KMS-11 (cell line): Measurements from ENCODE around the gene MROH2A.

ENCODE experiments used
- H2AFZ ChIP-seq: fragments of 200-600 bp; sonication (generic); 2 replicates; pipeline ENCODE4 v1.6.1; 2016; ENCODE audit warnings: antibody characterized with exemption, mixed run types, low read depth
- H3K27ac ChIP-seq: fragments of 200-600 bp; sonication (generic); 2 replicates; pipeline ENCODE4 v1.6.1; 2016; ENCODE audit warnings: mild to moderate bottlenecking, mixed run types
- H3K27me3 ChIP-seq: fragments of 200-600 bp; sonication (generic); 2 replicates; pipeline ENCODE4 v1.6.1; 2017; ENCODE audit warnings: mild to moderate bottlenecking, low read depth, mixed run types, moderate library complexity; ENCODE audit not compliant: insufficient read depth
- H3K36me3 ChIP-seq: fragments of 200-600 bp; sonication (generic); 2 replicates; pipeline ENCODE4 v1.6.1; 2017; ENCODE audit warnings: mild to moderate bottlenecking, mixed run types; ENCODE audit not compliant: insufficient read depth
- H3K4me1 ChIP-seq: fragments of 200-600 bp; sonication (generic); 2 replicates; pipeline ENCODE4 v1.6.1; 2016; ENCODE audit warnings: mild to moderate bottlenecking, low read depth, mixed run types; ENCODE audit not compliant: poor library complexity, severe bottlenecking
- H3K4me2 ChIP-seq: fragments of 200-600 bp; sonication (generic); 2 replicates; pipeline ENCODE4 v1.7.0; 2016; ENCODE audit warnings: mild to moderate bottlenecking, mixed run types
- H3K4me3 ChIP-seq: fragments of 200-600 bp; sonication (generic); IDR thresholded peaks from 2 replicates; pipeline ENCODE4 v1.6.1; 2017; ENCODE audit warnings: low read depth, low read length, mixed read lengths; ENCODE audit not compliant: insufficient read depth
- H3K79me2 ChIP-seq: fragments of 200-600 bp; sonication (generic); 2 replicates; pipeline ENCODE4 v1.6.1; 2016; ENCODE audit warnings: low read depth, mixed run types; ENCODE audit not compliant: insufficient read depth
- H3K9ac ChIP-seq: fragments of 200-600 bp; sonication (generic); 2 replicates; pipeline ENCODE4 v1.6.1; 2016; ENCODE audit warnings: mild to moderate bottlenecking, mixed run types
- H4K20me1 ChIP-seq: fragments of 200-600 bp; sonication (generic); 2 replicates; pipeline ENCODE4 v1.6.1; 2016; ENCODE audit warnings: mild to moderate bottlenecking, mixed run types; ENCODE audit not compliant: insufficient read depth
- TF ChIP-seq, protein P1 (sequence below): fragments of 200-600 bp; sonication (generic); conservative IDR thresholded peaks from 2 replicates; pipeline ENCODE4 v1.6.1; 2017; ENCODE audit warnings: low read depth, mild to moderate bottlenecking, antibody characterized with exemption, low read length, moderate library complexity, mixed read lengths

MROH2A gene

DNA sequence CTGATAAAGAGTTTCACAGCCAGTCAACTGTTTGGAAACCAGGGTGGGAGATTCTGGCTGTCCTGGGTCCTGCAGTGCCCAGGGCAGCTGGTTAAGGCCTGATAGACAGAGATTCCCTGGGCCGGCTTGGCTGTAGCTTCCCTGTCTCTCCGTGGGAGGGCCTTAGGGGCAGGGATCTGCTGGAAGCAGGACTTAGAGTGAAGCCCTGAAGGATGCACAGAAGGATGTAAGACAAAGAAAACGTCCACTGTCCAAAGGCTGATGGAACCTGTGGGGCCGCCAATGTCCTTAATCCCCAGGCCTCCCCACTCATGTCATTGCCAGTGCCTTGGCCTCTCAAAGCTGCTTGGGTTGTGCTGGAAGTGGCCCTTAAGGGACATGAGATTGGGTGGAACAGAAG, 33.0 kb downstream of the MROH2A start:
- no peaks in the 10 kb centered on the region for H3K36me3 ChIP-seq
- no peaks in the 10 kb centered on the region for H3K4me1 ChIP-seq
- no peak overlapping the region for H3K9ac ChIP-seq
- H3K27ac ChIP-seq = no peak overlapping the region
- H3K79me2 ChIP-seq = no peaks in the 10 kb centered on the region
- no peaks in the 10 kb centered on the region for H4K20me1 ChIP-seq
- no peak overlapping the region for H3K4me2 ChIP-seq
- H2AFZ ChIP-seq = no peak overlapping the region
- TF ChIP-seq, protein P1, sequence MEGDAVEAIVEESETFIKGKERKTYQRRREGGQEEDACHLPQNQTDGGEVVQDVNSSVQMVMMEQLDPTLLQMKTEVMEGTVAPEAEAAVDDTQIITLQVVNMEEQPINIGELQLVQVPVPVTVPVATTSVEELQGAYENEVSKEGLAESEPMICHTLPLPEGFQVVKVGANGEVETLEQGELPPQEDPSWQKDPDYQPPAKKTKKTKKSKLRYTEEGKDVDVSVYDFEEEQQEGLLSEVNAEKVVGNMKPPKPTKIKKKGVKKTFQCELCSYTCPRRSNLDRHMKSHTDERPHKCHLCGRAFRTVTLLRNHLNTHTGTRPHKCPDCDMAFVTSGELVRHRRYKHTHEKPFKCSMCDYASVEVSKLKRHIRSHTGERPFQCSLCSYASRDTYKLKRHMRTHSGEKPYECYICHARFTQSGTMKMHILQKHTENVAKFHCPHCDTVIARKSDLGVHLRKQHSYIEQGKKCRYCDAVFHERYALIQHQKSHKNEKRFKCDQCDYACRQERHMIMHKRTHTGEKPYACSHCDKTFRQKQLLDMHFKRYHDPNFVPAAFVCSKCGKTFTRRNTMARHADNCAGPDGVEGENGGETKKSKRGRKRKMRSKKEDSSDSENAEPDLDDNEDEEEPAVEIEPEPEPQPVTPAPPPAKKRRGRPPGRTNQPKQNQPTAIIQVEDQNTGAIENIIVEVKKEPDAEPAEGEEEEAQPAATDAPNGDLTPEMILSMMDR = no peak
- H3K4me3 ChIP-seq = no peak overlapping the region
- no peaks in the 10 kb centered on the region for H3K27me3 ChIP-seq

GRCh38 chr2:233811732-233812131, 33.6 kb downstream of the MROH2A start:
- H3K27ac ChIP-seq = no peak overlapping the region
- H3K4me3 ChIP-seq = no peak overlapping the region
- no peaks in the 10 kb centered on the region for H3K27me3 ChIP-seq
- H2AFZ ChIP-seq = no peak overlapping the region
- no peaks in the 10 kb centered on the region for H4K20me1 ChIP-seq
- no peaks in the 10 kb centered on the region for H3K36me3 ChIP-seq
- H3K9ac ChIP-seq = no peak overlapping the region
- H3K4me1 ChIP-seq = no peaks in the 10 kb centered on the region
- no peak overlapping the region for H3K4me2 ChIP-seq
- TF ChIP-seq, protein P1 = no peak
- no peaks in the 10 kb centered on the region for H3K79me2 ChIP-seq

DNA sequence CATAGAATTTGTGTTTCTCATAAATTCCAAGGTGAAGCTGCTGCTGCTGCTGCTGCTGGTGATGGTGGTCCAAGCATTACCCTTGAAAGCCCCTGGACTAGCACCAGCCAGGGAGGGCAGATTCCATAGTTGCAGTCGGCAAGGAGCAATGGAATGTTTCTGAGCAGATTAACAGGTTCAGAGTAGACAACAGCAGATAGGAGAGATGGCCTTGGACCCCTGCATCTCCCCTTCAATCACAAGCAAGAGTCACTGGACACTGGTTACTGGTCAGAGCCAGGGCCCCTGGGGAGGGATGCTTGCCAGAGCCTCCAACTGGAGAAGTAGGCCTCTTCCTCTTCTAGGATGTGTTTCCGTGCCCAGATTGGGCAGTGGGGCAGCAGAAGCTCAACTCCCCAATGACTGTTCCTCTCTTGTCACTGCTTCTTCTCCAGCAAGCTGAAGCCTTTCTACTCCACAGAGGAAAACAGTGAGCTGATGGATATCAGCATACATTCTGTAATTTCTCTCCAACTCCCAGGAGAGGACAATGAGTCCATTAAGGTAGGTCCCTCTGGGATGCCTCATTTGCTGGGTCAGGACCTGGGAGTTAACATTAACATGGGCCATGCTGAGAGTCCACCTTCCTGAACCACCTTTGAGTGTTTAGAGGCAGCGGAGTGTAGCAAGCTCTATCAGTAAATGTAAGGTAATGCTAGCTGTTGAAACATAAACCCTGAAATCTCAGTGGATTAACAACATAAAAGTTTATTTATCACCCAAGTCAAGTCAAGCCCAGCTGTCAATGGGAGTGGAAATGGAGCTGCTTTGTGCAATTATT, 35.3 kb downstream of the MROH2A start:
- TF ChIP-seq, protein P1 = no peak
- no peaks in the 10 kb centered on the region for H3K4me1 ChIP-seq
- no peaks in the 10 kb centered on the region for H4K20me1 ChIP-seq
- H2AFZ ChIP-seq = no peak overlapping the region
- no peaks in the 10 kb centered on the region for H3K27me3 ChIP-seq
- H3K4me2 ChIP-seq = no peak overlapping the region
- no peak overlapping the region for H3K27ac ChIP-seq
- H3K4me3 ChIP-seq = no peak overlapping the region
- no peaks in the 10 kb centered on the region for H3K36me3 ChIP-seq
- no peaks in the 10 kb centered on the region for H3K79me2 ChIP-seq
- H3K9ac ChIP-seq = no peak overlapping the region

DNA sequence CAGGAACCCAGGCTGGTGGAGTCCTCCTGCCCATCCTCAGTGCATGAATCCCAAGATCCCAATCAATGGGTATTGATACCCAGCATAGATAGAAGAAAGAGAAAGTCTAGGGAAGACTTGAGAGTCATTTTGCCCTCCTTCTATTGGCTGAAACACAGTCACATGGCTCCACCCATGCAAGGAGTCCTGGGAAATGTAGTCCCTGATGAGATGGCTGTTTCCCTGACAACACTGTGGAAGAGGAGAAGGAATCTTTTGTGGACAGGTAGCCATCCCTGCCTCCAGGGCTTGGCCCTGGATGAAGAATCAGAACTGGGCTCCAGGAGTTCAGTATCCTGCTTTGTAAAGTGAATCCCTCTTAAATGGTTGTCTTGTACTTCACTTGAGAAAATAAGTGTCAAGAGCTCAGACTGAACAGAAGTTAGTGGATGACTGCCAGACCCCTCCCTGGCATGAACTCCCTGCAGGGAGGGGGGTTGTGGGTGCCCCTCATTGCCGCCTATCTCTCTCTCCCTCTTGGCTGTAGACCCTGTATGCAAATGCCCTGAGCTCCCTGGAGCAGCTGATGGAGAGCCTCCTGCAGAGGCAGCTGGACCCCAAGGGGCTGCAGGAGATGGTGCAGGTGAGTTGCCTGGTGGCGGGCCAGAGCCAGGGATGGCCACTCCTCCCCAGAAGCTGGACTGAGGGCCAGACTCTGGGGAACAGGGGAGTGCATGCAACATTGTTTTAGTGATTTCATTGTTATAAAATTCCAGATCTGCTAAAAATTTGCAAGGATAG, 36.1 kb downstream of the MROH2A start:
- H3K4me2 ChIP-seq = no peak overlapping the region
- TF ChIP-seq, protein P1 = no peak
- no peak overlapping the region for H3K9ac ChIP-seq
- no peaks in the 10 kb centered on the region for H4K20me1 ChIP-seq
- H3K4me3 ChIP-seq = no peak overlapping the region
- no peaks in the 10 kb centered on the region for H3K36me3 ChIP-seq
- H3K27ac ChIP-seq = no peak overlapping the region
- H3K4me1 ChIP-seq = no peaks in the 10 kb centered on the region
- no peaks in the 10 kb centered on the region for H3K27me3 ChIP-seq
- no peaks in the 10 kb centered on the region for H3K79me2 ChIP-seq
- H2AFZ ChIP-seq = no peak overlapping the region
